Measurements from ENCODE around the gene KCNQ5.

KCNQ5 gene

DNA sequence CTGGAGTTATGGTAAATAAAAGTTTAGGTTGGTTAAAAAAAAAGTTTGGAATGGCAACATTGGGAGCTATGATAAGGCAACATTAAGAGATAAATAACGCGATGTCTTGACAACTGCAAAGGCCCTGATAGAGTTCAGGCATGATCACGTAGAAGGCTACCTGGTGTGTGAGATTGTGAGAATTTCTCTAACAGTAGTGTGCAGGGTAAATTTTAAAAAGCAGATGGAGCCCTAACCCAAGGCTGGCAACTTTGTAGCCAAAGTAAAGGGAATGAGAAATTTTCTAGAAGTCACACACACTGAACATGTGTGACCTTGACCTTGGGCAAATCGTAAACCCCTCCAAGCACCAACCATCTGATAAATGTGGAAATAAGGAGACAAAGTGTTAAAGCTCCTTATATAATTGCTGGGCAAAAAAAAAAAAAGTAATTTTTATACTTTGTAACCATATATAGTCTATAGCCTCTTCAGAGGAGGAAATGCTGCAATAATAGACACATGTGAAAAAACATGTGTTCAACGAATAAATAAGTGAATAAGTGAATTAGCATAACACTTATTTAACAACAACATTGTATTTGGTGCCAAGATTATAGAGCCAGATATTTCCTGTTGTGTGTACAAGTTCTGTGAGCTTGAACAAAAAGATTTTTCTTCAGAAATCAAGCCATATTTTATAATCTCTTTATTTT lies 18.2 kb downstream of the KCNQ5 start:
- DNase-seq (ENCODE audit: low read depth in 4 of 4, low spot score in 1 of 4), result no peak

- no peak for DNase-seq (ENCODE audit: low read depth in 4 of 4, low spot score in 1 of 4)
These were observed 18.7 kb downstream of the KCNQ5 start for GRCh38 chr6:72640615-72640930.

- DNase-seq (ENCODE audit: low read depth in 4 of 4, low spot score in 1 of 4), result no peak
These were observed 20.6 kb downstream of the KCNQ5 start for GRCh38 chr6:72642435-72642834.

GRCh38 chr6:72643214-72643613 lies 21.4 kb downstream of the KCNQ5 start:
- DNase-seq (ENCODE audit: low read depth in 4 of 4, low spot score in 1 of 4), result no peak

DNA sequence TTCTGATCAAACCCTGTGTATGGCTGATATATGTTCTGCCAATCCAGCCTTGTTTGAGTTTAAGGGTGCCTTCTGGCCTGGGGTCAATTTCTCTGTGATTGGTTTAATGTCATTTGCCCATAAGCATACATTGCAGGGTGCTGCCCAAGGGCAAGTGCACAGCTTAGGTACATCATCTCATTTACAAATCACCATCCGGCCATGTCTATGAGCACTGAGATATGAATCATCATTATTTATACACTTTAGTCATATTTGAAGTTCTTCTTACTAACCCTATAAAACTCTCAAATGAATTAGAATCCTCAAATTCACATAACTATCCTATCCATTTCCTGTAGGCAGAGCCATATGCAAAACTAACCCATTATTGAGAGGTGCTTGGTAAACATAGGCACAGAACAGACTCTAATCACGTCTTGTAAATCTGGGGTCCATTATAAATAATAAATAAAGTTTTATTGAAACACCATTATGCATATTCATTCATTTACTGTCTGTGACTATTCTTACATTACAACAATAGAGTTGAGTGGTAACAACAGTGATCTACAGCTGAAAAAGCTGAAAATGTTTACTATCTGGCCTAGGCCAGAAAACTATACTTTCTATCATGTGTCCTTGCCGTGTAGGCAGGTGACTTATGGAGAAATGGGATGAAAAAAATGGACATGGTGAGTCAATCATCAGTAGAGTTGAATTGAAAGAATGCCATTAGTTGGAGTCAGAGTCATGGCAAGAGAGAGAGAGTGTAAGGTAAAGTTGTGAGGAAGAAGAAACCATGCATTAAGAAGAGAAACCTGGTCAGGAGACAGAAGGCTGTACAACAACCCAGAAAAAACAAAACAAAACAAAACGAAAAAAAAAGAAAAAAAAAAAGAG lies 25.0 kb downstream of the KCNQ5 start:
- DNase-seq (ENCODE audit: low read depth in 4 of 4, low spot score in 1 of 4), result no peak

DNA sequence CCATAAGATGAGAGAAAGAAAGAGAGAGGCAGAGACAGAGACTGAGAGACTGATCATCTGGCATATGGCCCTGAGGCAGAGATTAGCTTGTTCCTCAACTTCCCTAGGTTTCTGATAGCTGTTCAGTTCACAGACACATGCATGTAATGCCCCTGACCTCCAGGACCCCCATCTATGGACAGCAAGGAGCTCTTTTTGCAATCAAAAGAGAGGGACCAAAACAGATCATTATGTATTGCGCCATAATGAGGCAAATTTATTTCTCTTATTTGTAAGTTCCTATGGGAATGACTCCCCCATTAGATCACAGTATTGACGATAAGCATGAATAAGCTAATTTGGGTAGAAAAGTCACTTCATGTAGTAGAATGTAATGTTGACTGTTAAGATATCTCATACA lies 25.6 kb downstream of the KCNQ5 start:
- no peak for DNase-seq (ENCODE audit: low read depth in 4 of 4, low spot score in 1 of 4)

DNA sequence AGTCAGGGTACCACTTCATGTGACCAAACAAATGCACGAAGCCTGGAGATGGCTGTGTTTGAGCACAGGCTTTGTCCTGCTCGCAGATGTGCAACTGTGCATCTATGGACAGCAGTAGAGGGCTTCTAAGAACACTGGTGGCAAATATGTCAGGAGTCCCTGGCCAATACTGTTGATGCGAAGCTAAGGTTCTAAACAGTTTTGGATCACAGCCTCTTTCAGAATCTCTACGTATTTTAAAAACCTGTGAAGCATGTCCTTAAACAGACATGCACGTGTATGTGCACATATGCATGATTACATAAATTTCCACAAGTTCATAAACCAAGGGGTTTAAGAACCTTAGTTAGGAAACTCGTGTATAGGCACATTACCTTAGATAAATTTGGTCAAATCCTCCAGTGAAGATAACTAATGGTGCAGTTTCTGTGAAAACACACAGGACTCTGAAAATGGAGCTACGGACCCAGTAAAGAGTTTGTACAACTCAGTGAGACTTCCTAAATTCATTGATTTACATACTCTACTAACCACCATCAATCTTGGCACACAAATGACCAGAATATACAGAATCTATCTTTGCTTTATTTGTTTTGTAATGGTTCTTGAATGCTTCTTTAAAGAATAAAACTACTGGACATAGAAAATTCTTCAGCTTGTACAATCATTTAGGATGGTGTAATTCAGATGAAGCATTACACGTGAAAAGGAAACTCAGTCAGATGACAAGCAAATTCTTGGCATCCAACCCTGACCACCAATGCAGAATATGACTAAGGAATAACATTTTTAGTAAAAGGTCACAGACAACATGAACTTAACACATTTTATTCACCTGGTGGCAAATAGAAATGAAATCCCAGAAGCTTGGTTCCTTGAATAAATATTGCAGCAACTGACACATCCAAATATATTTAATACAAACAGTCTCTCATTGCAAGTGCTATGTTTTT lies 27.4 kb downstream of the KCNQ5 start:
- no peak for DNase-seq (ENCODE audit: low read depth in 4 of 4, low spot score in 1 of 4)

- DNase-seq (ENCODE audit: low read depth in 4 of 4, low spot score in 1 of 4), result no peak
These were observed 28.3 kb downstream of the KCNQ5 start for GRCh38 chr6:72650081-72650745.

GRCh38 chr6:72651174-72651573 lies 29.3 kb downstream of the KCNQ5 start:
- no peak for DNase-seq (ENCODE audit: low read depth in 4 of 4, low spot score in 1 of 4)

GRCh38 chr6:72651967-72652956 lies 30.4 kb downstream of the KCNQ5 start:
- no peak for DNase-seq (ENCODE audit: low read depth in 4 of 4, low spot score in 1 of 4)

GRCh38 chr6:72653026-72653425 lies 31.2 kb downstream of the KCNQ5 start:
- no peak for DNase-seq (ENCODE audit: low read depth in 4 of 4, low spot score in 1 of 4)

DNA sequence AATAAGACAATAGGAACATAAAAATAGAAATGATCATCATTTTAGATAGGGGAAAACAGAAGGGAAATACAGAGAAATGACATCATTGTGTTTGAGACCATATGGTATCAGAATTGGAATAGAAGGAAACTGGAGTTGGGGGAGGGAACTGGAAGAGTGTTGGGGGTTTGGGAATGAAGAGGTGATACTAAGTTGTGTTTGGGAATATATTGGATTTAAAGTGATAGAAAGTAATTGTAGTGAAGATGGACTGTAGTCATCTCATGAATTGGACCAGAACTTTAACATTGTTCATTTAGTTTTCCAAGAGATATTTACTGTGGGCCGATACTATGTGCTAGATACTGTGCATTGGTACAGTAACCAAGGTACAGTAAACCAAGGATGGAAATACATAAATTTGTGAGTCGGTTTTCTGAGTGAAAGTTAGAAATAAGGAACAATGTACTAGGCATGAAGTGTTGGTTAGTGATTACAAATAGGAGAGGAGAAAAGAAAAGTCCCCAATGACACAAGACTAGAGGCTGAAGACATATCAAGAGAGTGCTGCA lies 32.3 kb downstream of the KCNQ5 start:
- no peak for DNase-seq (ENCODE audit: low read depth in 4 of 4, low spot score in 1 of 4)

GRCh38 chr6:72657407-72658197 lies 35.7 kb downstream of the KCNQ5 start:
- no peak for DNase-seq (ENCODE audit: low read depth in 4 of 4, low spot score in 1 of 4)

- DNase-seq (ENCODE audit: low read depth in 4 of 4, low spot score in 1 of 4), result no peak
These were observed 37.9 kb downstream of the KCNQ5 start for GRCh38 chr6:72659754-72660153.

GRCh38 chr6:72661411-72661810 lies 39.5 kb downstream of the KCNQ5 start:
- DNase-seq (ENCODE audit: low read depth in 4 of 4, low spot score in 1 of 4), result no peak

DNA sequence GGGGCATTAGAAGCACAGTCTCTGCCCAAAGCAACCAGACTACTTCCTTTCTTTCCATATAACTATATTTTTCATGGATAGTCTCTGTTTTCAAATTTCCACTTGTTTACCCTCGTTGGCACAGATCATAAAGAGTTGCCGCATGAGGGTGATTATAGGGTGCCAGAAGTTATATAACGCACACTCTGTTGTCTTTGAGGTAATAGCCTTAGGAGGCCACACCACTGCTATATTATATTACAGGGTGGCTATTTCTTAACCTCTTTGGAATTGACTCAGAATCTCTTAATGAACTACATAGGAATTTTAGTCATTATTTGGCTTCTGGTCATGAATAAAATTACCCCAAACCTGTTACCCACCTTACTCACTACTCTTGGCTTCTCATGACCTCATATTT lies 43.7 kb downstream of the KCNQ5 start:
- DNase-seq (ENCODE audit: low read depth in 4 of 4, low spot score in 1 of 4), result no peak

GRCh38 chr6:72669324-72669723 lies 47.5 kb downstream of the KCNQ5 start:
- no peak for DNase-seq (ENCODE audit: low read depth in 4 of 4, low spot score in 1 of 4)

DNA sequence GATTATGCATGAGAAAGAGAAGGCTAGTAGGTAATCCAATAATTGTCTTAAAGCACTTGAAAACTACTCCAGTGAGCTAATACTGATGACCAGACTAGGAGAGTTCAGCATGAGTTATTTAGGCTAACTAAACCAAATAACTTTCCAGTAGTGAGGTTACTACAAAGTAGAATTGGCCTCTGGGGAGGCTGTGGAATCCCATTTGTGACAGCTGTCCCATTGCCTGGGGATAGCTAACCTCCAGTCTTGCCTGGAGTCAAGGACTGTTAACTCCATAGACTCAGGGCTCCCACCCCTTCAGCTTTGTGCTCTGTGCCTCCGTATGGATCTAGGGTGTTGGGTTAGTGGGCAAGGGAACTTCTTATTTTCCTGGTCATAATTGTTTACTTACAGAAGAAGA lies 51.0 kb downstream of the KCNQ5 start:
- DNase-seq (ENCODE audit: low read depth in 4 of 4, low spot score in 1 of 4), result no peak

DNA sequence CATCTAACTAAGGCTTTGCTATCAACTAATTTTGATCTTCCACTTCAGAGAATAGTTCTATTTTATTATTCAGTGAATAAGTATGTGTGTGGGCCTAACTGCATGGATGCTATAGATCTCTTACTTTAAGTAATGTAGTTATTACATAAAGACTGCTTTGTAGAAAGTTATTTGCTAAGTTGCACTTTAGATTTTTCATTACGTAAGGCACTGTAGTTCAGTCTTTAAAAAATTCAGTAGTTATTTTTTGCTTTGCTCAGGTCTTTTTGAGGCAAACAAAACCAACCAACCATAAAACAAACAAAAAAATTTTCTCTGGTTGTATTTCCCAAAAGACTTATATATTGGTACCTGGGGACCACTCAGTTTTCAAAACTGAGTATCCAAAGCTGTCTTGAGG lies 53.0 kb downstream of the KCNQ5 start:
- no peak for DNase-seq (ENCODE audit: low read depth in 4 of 4, low spot score in 1 of 4)
